ENCODE data around the gene OSBPL8. TPM values are rescaled to one million over a fixed set of nuclear protein-coding genes. Genes with fewer than 3 reads are reported as not detected.

Gene OSBPL8
- total RNA-seq, 4 donors from 2014 or later: 39.0 to 69.3 (median 49.0) TPM

GRCh38 chr12:76548222-76548837 is 11.2 kb downstream of the OSBPL8 start:
- TF ChIP-seq, protein P1, sequence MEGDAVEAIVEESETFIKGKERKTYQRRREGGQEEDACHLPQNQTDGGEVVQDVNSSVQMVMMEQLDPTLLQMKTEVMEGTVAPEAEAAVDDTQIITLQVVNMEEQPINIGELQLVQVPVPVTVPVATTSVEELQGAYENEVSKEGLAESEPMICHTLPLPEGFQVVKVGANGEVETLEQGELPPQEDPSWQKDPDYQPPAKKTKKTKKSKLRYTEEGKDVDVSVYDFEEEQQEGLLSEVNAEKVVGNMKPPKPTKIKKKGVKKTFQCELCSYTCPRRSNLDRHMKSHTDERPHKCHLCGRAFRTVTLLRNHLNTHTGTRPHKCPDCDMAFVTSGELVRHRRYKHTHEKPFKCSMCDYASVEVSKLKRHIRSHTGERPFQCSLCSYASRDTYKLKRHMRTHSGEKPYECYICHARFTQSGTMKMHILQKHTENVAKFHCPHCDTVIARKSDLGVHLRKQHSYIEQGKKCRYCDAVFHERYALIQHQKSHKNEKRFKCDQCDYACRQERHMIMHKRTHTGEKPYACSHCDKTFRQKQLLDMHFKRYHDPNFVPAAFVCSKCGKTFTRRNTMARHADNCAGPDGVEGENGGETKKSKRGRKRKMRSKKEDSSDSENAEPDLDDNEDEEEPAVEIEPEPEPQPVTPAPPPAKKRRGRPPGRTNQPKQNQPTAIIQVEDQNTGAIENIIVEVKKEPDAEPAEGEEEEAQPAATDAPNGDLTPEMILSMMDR (IDR thresholded peaks at IDR 0.05): no peak
- TF ChIP-seq POLR2A (IDR thresholded peaks at IDR 0.05): no peak
- DNase-seq: no peak
- Histone ChIP-seq H3K4me3 (no peak overlapping the region), H3K36me3 (no peaks in the 10 kb centered on the region), H3K27me3 (no peaks in the 10 kb centered on the region), H3K9me3 (no peaks in the 10 kb centered on the region), H3K27ac (no peak overlapping the region), H3K4me1 (peaks cover 0 to 13% (median 2%) of the 10 kb centered on the region in 4 donors)

- H3K36me3 ChIP-seq: no peaks in the 10 kb centered on the region
- no peak for TF ChIP-seq POLR2A (IDR thresholded peaks at IDR 0.05)
- TF ChIP-seq, protein P1 (IDR thresholded peaks at IDR 0.05): no peak
Measured at GRCh38 chr12:76547526-76547925, 12.0 kb downstream of the OSBPL8 start.

GRCh38 chr12:76546889-76547288 is 12.7 kb downstream of the OSBPL8 start:
- Histone ChIP-seq H3K27ac (no peak overlapping the region), H3K4me3 (no peak overlapping the region), H3K27me3 (no peaks in the 10 kb centered on the region), H3K9me3 (no peaks in the 10 kb centered on the region), H3K4me1 (peaks cover 0 to 20% (median 2%) of the 10 kb centered on the region in 4 donors), H3K36me3 (no peaks in the 10 kb centered on the region)
- no peak for DNase-seq
- TF ChIP-seq, protein P1 (IDR thresholded peaks at IDR 0.05): no peak
- TF ChIP-seq POLR2A (IDR thresholded peaks at IDR 0.05): no peak

More at GRCh38 chr12:76547526-76547925, 12.0 kb downstream of the OSBPL8 start:
- Histone ChIP-seq H3K4me1 (peaks cover 0 to 19% (median 2%) of the 10 kb centered on the region in 4 donors), H3K4me3 (no peak overlapping the region), H3K9me3 (no peaks in the 10 kb centered on the region), H3K27me3 (no peaks in the 10 kb centered on the region), H3K27ac (no peak overlapping the region)
- no peak for DNase-seq

- TF ChIP-seq POLR2A (IDR thresholded peaks at IDR 0.05): no peak
- TF ChIP-seq, protein P1 (IDR thresholded peaks at IDR 0.05): no peak
- no peak overlapping the region for H3K4me3 ChIP-seq
Measured at GRCh38 chr12:76545486-76545885, 14.1 kb downstream of the OSBPL8 start.

DNA sequence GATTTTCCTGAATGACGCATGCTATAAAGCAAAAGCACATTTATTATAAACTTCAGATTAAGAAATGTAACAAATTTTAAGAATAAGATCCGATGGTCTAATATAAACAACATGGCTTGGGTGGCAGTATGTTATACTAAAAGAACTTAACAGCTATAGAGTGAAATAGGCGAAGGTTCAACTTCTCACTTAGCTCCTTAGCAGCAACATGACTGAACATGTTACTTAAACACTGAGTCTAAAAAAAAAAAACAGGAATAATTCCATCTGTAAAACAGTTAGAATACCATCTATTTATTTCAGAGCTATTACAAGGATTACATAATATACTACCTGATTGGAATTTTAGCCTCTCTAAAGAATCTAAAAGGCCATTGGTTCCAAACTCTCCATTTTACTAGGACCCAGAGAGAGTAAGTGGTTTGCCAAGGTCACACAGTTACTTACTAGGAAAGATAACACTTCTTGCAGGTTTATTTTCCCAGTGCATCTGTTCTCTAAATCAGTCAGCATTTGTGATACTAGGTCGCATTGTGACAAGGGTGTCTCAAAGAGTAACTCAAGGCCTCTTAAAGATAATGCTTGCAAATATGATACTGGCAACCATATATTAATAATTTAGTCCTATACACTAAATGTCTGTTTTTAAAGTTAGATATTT is 14.8 kb downstream of the OSBPL8 start:
- Histone ChIP-seq H3K27ac (no peak overlapping the region), H3K4me3 (no peak overlapping the region), H3K27me3 (no peaks in the 10 kb centered on the region), H3K9me3 (no peaks in the 10 kb centered on the region), H3K36me3 (no peaks in the 10 kb centered on the region), H3K4me1 (peaks cover 0 to 24% (median 2%) of the 10 kb centered on the region in 4 donors)
- no peak for DNase-seq
- TF ChIP-seq POLR2A (IDR thresholded peaks at IDR 0.05): no peak
- TF ChIP-seq, protein P1 (IDR thresholded peaks at IDR 0.05): no peak

More at GRCh38 chr12:76545486-76545885, 14.1 kb downstream of the OSBPL8 start:
- peaks cover 0 to 20% (median 0%) of the 10 kb centered on the region in 4 donors for H3K4me1 ChIP-seq
- H3K36me3 ChIP-seq: no peaks in the 10 kb centered on the region
- no peaks in the 10 kb centered on the region for H3K27me3 ChIP-seq
- DNase-seq: no peak
- H3K27ac ChIP-seq: no peak overlapping the region
- H3K9me3 ChIP-seq: no peaks in the 10 kb centered on the region

Data from Peyer's patch (tissue), 4 donors.